Daoy (cell line): ENCODE measurements around the gene ACSS1. TPM values are rescaled to one million over a fixed set of nuclear protein-coding genes. Genes with fewer than 3 reads are reported as not detected.
A peak's percentile ranks its signal among the peaks of the same experiment; 100 is the strongest.

Experiments
- DNase-seq: peaks from one replicate; pipeline ENCODE4 v3.0.0-alpha.2; 2015; ENCODE audit warnings: low read depth
- total RNA-seq: library from RNA; depleted of rRNA; stranded (reverse); fragments of >200 nt; shearing (Covaris generic); gene quantifications from 2 replicates; pipeline ENCODE4 v1.2.3, GENCODE V29; 2014; rRNA removed

ACSS1 gene
- 0.51 and 0.86 TPM in 2 replicates for total RNA-seq

DNA sequence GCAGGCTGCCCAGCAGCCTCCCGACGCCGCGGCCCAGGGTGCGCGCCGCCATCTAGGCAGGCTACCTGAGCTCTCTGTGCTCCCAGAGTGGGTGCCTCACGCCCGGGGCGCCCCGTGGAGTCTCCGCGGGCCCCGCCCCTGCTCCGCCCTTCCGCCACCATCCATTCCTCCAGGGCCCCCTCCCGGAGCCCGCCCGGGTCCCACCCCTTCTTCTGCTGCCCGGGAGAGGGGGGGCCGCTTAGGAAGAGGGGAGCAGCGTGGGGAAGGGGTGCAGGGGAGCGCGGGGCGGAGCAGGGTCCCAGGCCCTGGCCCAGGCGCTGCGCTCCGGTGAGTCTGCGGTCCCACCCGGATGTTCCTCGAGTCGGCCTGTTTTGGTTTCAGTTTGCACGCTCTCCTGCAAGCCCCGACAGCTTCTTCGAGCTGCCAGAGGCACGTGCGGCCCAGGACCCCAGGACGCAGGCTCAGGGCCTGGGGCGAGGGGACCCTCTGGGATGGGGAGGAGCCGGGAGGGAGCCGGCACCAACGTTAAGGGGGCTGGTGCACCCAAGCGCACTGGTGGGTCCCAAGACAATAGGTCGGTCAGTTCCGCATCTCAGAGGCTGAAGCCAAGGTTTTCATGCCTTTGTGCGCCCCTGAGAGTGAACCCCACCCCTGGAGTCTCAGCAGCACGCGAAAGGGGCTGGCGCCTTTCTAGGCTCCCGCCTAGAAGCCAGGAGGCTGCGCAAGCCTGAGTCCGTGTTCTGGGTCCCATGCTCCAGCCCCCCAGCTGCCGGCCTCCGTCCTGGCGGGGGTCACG is at the start of gene ACSS1:
Gene ACSS1 (minus strand): TSS at position 89 of the 796 bp plus-strand sequence. CDS start 37 bp downstream, at position 52.
- peak; percentile 64 for DNase-seq

DNA sequence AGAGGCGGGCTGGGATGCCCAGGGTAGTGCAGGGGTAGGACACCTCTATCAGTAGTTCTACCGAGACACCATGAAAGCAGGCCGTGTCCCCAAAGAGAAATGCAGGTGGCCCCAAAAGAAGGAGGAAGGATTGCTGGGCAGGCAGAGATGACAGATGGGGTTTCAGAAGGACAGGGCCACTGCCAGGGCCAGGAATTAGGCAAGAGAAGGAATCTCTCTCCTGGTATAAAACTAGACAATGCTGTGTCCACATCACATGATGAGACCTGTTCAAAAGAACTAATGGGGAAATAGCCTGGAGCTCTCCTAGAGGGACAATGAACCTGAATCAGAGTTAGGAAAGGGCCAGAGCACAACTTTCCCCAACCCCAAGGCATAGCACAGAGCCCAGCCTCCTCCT is 45.6 kb upstream of the ACSS1 start:
- no peak for DNase-seq

DNA sequence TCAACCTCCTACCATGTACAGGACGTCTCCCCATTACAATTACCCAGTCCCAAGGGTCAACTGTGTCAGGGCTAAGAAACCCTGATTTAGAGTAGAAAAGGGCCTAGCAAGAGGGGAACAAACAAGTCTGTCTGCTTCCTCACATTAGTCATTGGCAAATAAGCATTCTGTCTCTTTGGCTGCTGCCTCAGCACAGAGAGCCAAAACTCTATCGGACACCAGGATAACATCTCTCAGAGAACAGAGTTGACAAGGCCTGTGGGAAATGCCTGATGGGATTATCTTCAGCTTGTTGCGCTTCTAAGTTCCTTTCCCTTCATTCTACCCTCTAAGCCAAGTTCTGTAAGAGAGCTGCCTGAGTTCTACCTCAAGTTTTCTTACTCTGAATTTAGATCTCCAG is 43.0 kb upstream of the ACSS1 start:
- DNase-seq = no peak

DNA sequence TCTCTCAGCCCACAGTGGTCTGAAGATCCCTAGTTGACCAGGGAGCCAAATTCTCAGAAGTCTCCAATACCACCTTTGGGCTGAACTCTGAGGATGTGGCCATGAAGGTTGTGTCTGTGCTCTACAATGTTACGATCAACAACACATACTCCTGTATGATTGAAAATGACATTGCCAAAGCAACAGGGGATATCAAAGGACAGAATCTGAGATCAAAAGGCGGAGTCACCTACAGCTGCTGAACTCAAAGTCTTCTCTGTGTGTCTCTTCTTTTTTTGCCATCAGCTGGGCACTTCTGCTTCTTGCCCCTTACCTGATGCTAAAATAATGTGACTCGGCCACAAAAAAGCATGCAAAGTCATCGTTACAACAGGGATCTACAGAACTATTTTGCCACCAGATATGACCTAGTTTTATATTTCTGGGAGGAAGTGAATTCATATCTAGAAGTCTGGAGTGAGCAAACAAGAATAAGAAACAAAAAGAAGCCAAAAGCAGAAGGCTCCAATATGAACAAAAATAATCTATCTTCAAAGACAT is 41.7 kb upstream of the ACSS1 start:
- no peak for DNase-seq

DNA sequence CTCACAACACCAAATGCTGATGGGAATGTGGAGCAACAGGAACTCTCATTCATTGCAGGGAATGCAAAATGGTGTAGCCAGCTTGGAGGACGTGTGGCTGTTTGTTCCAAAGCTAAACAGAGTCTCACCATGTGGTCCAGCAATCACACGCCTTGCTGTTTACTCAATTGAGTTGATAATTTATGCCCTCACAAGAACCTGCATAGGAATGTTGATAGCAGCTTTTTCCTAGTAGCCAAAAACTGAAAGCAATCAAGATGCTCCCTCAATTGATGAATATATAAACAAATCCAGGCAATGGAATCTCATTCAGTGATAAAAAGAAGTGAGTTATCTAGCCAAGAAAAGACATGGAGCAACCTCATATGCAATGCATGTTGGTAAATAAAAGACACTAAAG is 39.6 kb upstream of the ACSS1 start:
- DNase-seq = no peak

DNA sequence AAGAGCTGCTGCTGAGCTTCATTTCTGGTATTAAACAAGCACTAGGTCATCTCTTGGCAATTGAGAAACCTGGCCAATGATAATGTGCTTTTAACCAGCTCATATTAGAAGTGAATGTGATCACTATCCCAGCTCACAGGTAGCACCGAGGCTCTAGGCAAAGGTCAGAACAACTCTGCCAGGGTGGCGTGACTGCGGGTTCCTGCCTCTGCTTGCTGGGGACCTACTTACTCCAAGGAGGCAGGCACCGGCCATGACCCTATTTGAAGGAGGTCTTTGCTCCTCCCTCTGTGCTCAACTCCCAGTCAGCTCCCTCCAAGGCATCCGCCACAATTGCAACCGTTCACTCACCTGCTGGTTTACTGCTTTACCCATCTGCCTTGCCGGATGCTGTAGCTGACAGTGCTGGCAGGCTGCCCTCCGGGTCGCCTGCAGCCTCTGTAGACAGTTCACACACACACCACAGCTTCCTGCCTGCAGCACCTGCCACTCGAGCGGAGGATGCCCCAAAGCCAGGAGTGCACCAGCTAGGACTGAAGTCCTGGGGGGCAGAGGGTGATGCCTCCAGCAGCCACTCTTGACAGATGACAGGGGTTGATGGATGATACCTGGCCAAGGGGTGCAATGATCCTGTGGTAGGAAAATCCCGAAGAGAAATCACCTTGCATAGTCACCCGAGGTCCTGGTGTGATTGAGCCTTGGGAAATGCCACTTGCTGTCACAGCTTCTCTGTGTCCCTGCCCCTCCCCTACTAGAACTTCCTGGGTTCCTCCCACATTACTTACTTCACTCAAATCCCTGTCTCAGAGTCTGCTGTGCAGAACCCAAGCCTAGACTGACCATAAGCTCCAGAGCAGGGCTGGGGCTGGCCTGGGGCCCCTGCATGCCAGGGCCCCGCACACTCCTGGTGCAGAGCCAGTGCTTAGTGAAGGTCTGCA is 32.8 kb upstream of the ACSS1 start:
- no peak for DNase-seq

DNA sequence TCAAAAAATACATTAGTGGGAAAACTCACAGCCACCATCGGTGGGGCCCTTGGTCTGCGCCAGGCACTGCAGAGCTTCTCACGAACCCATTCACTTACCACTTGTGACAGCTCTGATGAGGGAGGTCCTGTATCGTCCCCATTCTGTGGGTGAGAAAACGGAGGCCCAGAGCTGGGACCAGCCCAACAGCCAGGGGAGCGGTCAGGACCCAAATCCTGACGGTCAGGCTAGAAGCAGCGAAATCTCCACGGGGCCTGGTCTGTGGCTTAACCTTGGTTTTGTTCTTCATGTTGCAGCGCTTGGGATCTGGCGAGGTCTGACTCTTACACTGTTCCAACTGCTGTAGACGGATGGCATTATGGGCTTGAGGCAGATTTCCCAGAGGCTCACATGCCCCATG is 31.7 kb upstream of the ACSS1 start:
- DNase-seq = no peak

DNA sequence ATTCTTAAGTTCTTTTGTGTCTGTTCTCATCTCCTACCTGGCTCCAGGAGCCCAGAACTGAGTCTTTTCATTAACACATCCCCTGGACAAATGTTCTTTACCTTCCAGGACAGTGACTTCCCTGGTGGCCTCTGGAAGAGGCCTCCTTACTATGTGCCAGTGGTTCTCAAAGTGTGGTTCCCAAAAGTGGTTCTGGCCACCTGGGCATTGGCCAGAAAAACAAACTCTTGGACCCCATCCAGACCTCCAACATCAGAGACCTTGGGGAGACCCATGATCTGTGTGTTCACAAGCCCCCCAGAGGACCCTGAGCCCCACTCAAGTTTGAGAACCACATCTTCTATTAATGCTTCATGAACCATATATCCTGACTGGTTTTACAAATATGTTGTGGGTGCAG is 31.2 kb upstream of the ACSS1 start:
- no peak for DNase-seq

DNA sequence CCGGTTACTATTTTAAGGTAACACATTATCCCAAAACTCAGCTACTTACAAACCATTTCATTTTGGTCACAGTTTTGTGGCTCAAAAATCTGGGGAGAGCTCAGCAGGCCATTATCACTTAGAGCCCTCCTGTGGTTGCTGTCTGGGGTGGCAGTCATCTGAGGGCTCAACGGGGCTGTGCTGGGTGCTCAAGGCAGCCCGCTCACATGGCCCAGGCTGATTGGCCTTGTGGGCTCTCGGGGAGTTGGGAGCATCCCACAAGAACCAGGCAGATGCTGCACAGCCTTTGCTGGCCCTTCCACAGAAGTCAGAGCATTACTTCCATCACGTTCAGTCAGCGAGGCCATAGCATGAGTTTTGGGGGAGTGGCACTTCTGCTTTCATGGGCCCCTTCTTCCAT is 30.3 kb upstream of the ACSS1 start:
- no peak for DNase-seq

DNA sequence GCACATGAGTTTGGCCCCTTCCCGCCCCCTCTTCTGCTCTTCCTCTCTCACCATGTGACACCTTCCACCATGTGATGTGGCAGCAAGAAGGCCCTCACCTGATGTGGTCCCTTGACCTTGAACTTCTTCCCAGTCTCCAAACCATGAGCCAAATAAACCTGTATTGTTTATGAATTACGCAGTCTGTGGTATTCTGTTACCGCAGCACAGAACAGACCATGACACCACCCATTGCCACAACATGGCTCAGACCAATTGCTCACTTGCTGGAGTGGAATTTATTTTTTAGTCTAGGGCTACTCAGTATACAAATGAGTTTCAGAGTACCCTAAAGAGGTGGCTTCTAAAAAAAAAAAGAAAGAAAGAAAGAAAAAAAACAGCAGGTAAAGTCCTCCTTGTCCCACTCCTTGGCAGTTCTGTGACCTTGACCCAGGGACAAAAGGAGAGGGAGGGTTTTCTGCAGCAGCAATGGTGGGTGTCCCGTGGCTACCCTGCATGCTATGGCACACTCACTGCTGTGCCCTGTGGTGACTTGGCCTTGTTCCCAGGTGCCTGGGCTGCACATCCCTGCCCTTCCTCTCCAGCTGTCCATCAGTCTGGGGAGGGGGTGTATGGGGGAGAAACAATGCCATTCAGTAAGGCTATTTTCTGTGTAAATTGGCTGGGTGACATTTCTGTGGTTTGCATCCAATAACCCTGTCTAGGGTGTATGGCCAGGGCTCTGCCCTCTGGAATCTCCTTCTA is 29.4 kb upstream of the ACSS1 start:
- no peak for DNase-seq

DNA sequence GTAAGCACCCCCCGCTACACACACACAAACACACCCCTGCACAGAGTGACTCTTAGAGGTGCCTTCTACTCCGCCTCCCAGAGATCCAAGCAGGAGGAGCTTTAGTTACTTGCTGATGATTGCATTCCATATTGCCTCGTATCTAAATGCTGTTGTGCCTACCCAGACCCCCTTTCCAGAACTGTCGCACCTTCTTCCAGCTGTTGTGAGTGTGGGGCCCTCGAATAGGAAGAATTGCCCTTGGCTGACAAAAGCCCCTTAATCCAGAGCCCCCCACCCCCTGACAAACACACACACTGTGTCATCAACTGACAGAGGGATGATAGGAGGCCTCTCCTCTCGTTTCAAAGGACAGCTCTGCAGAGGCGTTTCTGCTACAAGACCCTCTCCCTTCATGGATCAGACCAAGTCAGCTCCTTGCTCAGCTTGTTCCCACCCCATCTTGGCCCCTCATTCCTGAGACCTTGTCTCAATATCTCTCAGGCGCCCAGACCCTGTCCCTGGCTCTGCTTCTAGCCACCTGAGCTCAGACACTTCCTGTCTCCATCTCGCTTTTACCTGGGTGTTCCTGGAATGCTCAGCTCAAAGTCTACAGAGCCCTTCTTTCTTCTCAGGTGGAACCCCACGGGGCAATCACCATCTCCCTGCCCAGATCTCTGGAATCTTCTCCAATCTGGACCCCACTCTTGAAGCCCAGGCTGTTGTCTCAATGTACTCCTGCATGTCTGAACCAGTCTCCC is 28.0 kb upstream of the ACSS1 start:
- no peak for DNase-seq

DNA sequence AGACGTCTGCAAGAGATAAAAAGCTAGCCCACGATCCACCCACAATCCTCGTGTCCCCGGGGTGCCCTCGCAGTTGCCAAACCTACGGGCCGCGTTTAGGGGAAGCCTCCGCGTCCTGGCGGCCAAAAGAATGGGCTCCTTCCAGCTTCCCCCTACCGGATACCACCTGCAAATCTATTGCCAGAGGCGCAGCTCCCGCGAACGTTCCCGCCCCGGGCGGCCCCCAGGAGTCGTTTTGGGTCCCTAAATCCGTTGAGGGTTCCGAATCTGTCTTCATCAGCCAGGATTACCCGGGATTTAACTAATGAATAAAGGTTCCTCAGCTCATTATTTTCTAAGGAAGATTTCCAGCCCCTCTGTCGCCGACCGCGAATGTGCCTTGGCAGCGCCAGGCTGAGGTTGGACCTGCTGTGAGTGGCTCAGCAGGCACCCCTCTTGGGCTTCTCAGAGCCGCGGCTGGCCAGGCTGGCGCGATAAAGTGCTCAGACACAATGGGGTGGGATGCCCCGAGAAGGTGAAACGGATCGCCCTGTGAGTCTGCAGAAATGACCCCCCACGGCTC is 26.8 kb upstream of the ACSS1 start:
- DNase-seq = no peak

DNA sequence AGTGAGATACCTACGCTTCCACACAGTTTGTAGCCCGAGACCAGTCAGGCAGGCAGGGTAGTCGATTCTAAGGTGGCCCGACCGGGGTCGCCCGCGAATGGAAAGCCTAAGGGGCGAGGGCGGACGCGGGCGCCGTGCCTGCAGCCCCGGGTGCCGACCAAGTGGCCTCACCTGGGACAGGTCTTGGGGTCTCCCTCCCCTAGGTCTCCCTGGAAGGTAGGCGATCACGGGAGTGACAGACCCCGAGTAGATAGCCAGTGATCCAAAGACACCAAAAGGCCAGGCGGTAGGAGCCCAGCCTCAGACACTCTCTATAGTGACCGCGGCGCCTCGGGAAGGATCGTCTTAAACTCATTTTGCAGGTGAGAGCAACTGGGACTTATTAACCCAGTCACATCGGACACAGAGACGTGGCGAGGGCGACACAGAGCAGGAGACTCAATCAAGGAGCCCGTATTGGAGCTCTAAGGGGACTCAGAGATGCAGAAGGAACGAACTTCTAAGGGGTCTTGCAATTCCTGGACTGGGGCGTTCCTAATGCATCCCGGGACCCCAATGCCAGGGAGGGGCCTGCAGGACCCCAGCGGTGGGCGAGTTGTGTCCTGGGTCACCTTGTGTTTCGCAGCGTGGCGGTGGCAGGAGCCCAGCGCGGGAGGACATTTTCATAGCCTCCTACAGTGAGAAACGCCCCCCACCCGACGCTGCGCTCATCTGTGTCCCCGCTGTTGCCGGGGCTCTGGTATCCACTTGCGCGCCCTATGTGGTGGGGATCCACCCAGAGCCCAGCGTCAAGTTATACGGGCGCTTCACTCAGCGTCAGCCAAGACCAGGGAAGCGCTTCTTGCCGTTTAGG is 26.1 kb upstream of the ACSS1 start:
- peak; percentile 39 for DNase-seq

DNA sequence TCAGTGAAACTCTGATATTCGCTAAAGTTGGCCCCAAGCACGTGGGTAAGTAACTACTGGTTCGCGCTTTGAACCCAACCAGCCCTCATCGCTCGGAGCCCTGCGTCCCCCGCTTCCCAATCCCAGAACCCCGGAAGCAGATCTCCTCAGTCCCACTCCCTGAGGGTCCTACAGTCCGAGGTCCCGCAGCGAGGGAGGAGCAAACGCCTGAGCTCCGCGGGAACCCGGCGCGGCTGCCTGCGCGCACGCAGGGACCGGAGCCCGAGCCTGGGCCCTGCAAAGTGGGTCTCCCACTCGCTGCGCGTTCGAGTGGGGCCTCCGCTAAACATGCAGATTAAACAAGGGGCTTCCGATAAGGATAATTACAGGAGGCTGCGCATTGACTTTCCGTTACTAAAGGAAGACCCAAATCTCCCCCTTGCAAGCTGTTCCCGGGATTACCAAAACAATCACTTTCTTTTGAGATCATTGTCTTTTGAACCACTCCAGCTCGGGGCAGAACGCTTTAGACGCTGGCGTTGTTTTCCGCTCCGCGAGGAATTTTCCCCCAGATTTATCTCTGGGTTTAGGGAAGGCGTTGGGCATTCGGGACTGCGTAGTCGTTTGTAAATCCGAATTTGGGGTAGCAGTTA is 25.3 kb upstream of the ACSS1 start:
- no peak for DNase-seq

DNA sequence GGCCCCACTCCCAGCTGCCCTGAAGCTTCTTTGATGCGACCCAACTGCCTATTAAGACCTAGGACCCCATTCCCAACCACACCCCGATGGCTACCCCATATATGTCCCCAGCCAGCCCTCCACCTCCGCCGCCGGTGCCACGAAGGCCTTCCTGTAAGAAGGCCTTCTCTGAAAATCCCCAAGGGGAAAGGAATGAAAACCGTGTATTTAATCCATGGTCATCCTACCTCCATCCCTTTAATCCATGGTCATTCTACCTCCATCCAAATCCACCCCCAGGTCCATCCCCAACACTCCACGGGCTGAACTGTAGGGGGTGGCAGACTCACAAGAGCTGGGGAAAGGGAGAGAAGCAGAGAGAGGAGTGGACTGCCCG is 24.5 kb upstream of the ACSS1 start:
- DNase-seq = peak; percentile 27

DNA sequence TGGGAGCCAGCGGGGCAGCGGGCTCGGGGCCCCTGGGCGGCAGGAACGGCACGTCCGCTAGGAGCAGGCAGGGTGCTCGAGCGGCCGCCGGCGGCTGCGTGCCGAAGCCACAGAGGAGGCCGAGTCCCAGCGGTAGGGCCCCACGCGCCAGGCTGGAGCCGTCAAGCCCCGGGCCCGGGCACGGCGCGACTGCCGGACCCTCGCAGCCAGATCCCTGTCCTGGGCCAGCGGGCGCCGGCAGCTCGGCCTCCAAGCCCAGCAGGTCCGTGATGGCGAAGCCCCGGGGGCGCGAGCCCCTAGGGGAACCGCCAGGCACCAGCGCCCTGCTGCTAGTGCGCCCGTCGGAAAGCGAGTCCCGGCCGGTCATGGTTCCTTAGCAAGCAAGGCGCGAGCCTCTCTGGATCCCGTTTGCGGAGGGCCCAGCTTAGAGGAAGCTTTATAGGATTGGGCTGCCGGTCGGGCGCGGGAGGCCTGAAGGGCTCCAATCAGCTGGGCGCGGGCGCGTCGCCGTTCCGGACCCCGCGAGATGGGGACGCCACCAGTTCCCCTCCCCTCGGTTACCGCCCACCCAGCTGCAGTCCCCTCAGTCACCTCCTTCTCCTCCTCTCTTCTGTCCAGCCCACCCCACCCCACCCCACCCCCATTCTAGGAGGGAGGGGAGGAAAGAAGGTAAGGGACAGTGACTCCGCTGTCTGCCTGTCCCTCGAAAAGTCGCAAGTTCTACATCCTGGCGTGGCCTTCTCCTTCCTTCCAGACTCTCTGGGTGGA is 24.0 kb upstream of the ACSS1 start, which contains the start of gene VSX1:
Gene VSX1 (minus strand): TSS at position 412 of the 768 bp plus-strand sequence. CDS start 45 bp downstream, at position 367.
- DNase-seq = no peak

DNA sequence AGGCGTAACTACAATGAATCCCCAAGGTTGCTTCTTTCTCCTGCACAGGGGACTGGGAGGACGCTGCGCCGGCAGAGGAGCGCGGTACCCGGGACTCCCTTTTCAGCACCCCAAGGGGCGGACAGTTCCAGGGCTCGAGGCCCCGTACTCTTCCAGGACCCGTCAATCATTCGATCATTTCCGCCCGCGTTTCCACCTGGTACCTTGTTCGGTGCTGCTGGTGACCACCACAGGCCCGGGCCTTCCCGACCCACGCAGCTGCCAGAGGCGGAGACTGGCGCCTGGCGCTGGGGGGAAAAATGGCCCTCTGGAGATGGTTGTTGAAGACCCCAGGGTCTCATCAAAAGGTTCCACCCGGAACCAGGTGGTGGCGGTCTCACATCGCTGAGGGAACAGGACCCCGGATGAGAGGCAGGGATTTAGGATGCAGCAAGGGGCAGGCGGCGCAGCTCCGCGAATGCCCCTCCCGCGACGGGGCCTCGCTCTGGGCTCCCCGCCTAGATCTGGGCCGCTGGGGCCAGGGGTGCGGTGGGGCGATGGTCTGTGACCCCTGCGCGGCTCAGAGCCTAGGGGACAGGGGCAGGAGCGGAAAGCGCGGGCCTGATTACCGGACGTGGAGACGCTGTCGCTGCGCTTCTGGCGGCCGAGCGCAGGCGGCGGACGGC is 23.3 kb upstream of the ACSS1 start:
- DNase-seq = no peak

DNA sequence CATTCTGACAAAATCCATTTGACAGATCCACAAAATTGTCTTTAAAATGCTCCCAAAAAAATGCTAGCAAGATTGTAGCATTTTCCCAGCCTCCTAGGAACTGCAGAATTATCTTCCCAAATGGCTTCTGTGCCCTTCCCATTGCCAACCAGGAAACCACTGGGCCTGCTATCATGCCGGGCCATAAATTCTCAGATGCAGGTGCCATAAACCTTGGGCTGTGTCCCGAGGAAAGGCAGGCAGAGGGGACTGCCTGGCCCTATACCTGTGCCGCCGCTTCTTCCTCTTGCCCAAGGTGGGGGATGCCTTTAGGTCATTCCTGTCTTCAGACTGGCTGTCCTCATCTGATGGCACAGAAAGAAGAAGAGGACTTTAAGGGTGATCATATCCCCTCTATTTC is 21.2 kb upstream of the ACSS1 start:
- no peak for DNase-seq
